Activated naive CD8-positive, alpha-beta T cell treated with anti-CD3 and anti-CD28 coated beads, Interleukin-2, amount 10 ng/mL, durations not matched to agents 7 days and 5 days (primary cell): ENCODE results near the gene USP3. TPM values are rescaled to one million over a fixed set of nuclear protein-coding genes. Genes with fewer than 3 reads are reported as not detected.

Experiments used
- ATAC-seq: fragments of 150-1000 bp; cut with Tn5 transposase; one replicate; pipeline ENCODE4 v1.10.0; 2021; ENCODE audit warnings: low read depth, moderate library complexity
- POLR2A ChIA-PET: fragments of 350-600 bp; sonication (Branson Sonifier 250); formaldehyde crosslinking; loops from one replicate; lab custom pipeline; 2021; ENCODE audit warnings: antibody characterized with exemption; lab: Charles Lee
- DNase-seq: peaks from one replicate; pipeline ENCODE4 v3.0.0; 2021
- H3K27ac Mint-ChIP-seq: one replicate; pipeline ENCODE4 v1.8.0; 2022; ENCODE audit warnings: mild to moderate bottlenecking, mixed read lengths
- H3K27me3 Mint-ChIP-seq: one replicate; pipeline ENCODE4 v1.8.0; 2022; ENCODE audit warnings: mild to moderate bottlenecking, moderate library complexity, mixed read lengths
- H3K36me3 Mint-ChIP-seq: one replicate; pipeline ENCODE4 v1.8.0; 2021; ENCODE audit warnings: mild to moderate bottlenecking, mixed read lengths
- H3K4me1 Mint-ChIP-seq: one replicate; pipeline ENCODE4 v1.8.0; 2021; ENCODE audit warnings: mixed read lengths
- H3K4me3 Mint-ChIP-seq: one replicate; pipeline ENCODE4 v1.8.0; 2022; ENCODE audit warnings: mild to moderate bottlenecking, moderate library complexity, mixed read lengths
- H3K9me3 Mint-ChIP-seq: one replicate; pipeline ENCODE4 v1.8.0; 2021; ENCODE audit warnings: mixed read lengths
- total RNA-seq, 2 experiments: library from RNA; stranded (reverse); gene quantifications; one replicate each; pipeline ENCODE4 v1.2.3, GENCODE V29; 2021

USP3 gene
- total RNA-seq, 2 experiments from 2014 or later, result 75.6 to 83.1 TPM

DNA sequence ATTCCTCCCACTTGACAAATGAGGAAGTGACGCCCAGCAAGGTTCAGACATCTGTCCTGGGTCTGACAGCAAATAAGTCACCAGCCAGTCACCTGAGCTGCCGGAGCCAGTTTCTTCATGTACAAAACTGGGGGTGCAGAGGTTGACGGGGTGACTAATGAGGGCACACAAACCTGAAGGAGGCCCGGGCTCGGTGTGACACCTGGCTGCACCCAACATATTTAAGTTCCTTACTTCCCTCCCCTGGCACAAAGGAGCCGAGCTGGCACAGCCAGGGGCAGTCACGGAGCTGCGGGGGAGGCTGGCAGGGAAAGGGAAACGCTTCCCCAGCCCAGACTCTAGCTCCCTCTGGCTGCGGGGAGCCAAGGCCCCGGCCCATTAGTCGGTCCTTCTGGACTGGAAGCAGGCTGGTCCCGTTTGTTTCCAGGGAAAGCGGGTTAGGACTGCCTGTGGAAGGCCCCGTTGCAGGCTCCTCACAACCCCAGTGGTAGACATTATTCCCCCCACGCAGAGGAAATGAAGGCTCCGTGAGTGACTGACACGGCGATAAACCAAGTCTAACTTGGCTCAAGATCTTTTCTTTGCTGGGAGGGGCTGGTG lies 95.1 kb downstream of the USP3 start:
- ATAC-seq (no peak), DNase-seq (peak; percentile 59)
- peaks cover 6% of the 10 kb centered on the region for H3K36me3 Mint-ChIP-seq
- peak overlapping the region; percentile 85 for H3K27ac Mint-ChIP-seq
- no peaks in the 10 kb centered on the region for H3K27me3 Mint-ChIP-seq
- H3K4me1 Mint-ChIP-seq, result peaks cover 25% of the 10 kb centered on the region
- peak overlapping the region; percentile 82 for H3K4me3 Mint-ChIP-seq
- no peaks in the 10 kb centered on the region for H3K9me3 Mint-ChIP-seq
- POLR2A ChIA-PET, result interaction anchor here (0.8 to 2.9 kb wide), 7 partner anchors 11 to 468 kb away, joined by 3 to 23 read pairs (median 3); partner anchors contain the start of gene USP3

DNA sequence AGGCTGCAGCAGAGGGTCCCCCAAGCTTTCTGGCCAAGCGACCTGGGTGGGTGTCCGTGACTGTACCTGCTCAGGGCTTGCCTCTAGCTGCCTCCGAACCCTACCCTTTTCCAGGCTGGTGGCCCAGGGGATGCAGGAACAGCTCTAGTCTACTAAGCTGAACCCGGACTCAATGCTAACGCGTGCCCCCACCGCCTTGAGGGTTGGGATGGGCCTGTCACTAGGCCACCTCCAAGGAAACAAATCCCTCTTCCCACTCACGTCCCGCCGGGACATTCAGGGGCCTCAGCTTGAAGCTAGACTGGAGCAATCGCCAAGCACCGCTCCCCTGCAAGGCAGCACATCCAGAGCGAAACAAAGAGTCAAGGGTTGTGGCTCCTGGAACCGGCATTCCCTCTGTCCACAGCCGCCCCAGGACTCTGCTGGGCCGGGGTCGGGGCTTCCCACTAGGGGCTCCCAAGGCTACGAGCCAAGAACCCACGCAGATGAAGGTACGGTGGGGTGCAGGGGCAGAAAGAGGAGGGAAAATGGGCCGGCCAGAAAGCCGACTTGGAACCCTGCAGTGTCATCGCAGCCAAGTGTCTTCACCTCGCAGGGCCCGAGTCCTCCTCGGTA lies 95.7 kb downstream of the USP3 start:
- ATAC-seq (peak; percentile 3), DNase-seq (no peak)
- Mint-ChIP-seq H3K27me3 (no peaks in the 10 kb centered on the region), H3K9me3 (no peaks in the 10 kb centered on the region), H3K27ac (peak overlapping the region; percentile 85), H3K4me1 (peaks cover 27% of the 10 kb centered on the region), H3K4me3 (peak overlapping the region; percentile 82), H3K36me3 (peaks cover 2% of the 10 kb centered on the region)
- POLR2A ChIA-PET, result interaction anchor here (0.7 to 2.9 kb wide), 12 partner anchors 10 to 581 kb away, joined by 3 to 23 read pairs (median 4); partner anchors contain the start of genes SNX1 and USP3

DNA sequence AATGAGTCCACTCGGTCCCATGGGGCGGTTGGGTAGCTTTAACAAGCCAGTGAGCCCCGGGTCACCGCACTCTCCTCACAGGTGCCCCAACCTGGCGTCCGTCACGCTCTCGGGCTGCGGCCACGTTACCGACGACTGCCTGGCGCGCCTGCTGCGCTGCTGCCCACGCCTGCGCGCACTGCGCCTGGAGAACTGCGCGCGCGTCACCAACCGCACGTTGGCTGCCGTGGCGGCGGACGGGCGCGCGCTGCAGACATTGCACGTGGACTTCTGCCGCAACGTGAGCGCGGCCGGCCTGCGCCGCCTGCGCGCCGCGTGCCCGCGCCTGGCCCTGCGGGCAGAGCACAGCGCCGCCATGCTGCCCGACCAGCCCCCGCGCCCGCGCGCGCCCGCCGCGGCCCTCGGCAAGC lies 96.2 kb downstream of the USP3 start:
- H3K4me3 Mint-ChIP-seq, result peak overlapping the region; percentile 91
- POLR2A ChIA-PET, result interaction anchor here (0.7 to 2.9 kb wide), 10 partner anchors 10 to 581 kb away, joined by 3 to 23 read pairs (median 4); partner anchors contain the start of genes SNX1 and USP3
- ATAC-seq (peak; percentile 78), DNase-seq (peak; percentile 93)
- no peaks in the 10 kb centered on the region for H3K9me3 Mint-ChIP-seq
- peaks cover 29% of the 10 kb centered on the region for H3K4me1 Mint-ChIP-seq
- peaks cover 1% of the 10 kb centered on the region for H3K36me3 Mint-ChIP-seq
- no peaks in the 10 kb centered on the region for H3K27me3 Mint-ChIP-seq
- H3K27ac Mint-ChIP-seq, result peak overlapping the region; percentile 87

DNA sequence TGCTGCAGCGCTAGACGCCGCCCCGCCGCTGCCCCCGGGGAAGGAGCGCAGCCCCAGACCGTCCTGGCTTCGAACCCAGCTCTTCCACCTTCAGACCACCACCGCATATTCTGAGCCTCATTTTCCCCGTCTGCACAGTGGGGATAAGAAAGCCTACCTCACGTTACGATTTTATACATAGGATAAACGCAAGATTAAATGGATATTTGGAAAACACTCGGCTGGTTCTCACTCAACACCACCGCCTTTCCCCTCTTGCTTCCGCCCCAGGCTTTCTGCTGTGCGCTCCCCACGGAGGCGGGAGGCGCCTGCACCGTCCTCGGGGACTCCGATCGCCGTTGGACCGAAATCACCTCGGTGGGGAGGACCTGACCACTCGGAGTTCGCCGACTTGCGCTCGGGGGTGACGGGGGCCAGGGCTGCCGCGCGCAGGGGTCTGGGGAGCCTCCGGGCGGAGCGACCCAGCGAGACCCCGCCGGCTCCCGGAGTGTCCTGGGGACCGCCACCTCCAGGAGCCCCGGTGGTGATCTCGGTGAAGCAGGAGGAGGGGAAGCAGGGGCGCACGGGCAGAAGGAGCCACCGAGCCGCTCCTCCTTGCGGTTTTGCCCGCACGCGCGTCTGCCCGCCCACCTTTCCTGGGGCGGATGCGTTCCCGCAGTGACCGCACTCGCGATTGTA lies 96.8 kb downstream of the USP3 start:
- POLR2A ChIA-PET, result interaction anchor here (0.8 to 2.9 kb wide), 6 partner anchors 9 to 494 kb away, joined by 3 to 23 read pairs (median 6); partner anchors contain the start of genes SNX1 and USP3
- Mint-ChIP-seq H3K4me3 (peak overlapping the region; percentile 91), H3K4me1 (peaks cover 32% of the 10 kb centered on the region), H3K36me3 (peaks cover 4% of the 10 kb centered on the region), H3K27me3 (no peaks in the 10 kb centered on the region), H3K9me3 (no peaks in the 10 kb centered on the region), H3K27ac (peak overlapping the region; percentile 87)
- DNase-seq (peak; percentile 72), ATAC-seq (peak; percentile 12)

DNA sequence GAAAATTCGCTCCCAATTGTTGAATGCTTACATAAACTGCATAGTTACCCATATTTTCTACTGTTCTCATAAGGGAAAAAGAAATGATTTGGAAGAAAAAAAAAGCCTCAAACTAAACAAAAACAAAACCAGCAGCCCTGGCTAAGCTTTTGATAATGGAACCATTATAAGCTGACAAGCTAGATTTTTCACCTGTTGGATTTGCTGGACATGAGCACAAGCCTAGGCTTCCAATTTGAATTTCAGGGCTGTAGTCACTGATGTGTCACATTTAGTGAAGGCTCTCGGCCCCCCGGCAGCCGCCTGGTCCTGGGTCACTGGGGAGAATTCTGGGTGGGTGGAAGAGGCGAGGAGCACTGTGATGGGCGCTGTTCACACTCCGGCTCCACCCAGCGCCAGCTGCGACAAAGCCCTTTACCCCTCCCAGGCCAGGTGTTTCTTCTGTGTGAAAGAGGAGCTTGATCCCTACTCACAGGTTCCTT lies 97.4 kb downstream of the USP3 start:
- DNase-seq (no peak), ATAC-seq (no peak)
- Mint-ChIP-seq H3K36me3 (peaks cover 4% of the 10 kb centered on the region), H3K27ac (peak overlapping the region; percentile 87), H3K4me1 (peaks cover 33% of the 10 kb centered on the region), H3K9me3 (no peaks in the 10 kb centered on the region), H3K27me3 (no peaks in the 10 kb centered on the region), H3K4me3 (peak overlapping the region; percentile 91)
- POLR2A ChIA-PET, result interaction anchor here (0.6 to 2.9 kb wide), 3 partner anchors 8 to 211 kb away, joined by 3 to 13 read pairs (median 4); no protein-coding TSS in a partner anchor

DNA sequence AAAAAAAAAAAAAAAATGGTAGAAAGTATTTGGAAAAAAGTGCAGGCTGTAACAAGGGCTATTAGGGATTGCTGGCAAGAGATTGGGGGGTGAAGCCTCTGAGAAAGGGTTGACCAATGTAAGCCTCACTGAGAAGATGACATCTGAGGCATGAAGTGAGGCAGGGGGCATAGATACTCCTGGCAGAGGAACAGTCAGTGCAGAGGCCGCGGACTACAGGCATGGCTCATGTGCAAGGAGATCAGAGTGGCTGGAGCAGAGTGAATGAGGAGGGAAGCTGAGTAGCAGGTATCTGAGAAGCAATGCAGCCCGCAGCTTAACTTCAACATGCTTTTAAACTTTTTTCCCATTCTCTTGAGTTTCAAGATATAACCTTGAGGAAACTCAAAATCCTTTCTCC lies 98.2 kb downstream of the USP3 start:
- Mint-ChIP-seq H3K4me3 (no peak overlapping the region), H3K36me3 (peaks cover 6% of the 10 kb centered on the region), H3K9me3 (no peaks in the 10 kb centered on the region), H3K4me1 (peaks cover 33% of the 10 kb centered on the region), H3K27ac (peak overlapping the region; percentile 50), H3K27me3 (no peaks in the 10 kb centered on the region)
- no peak for ATAC-seq
- DNase-seq, result no peak
- POLR2A ChIA-PET, result interaction anchor here (0.9 to 2.9 kb wide), 2 partner anchors 8 to 99 kb away, joined by 4 to 13 read pairs; no protein-coding TSS in a partner anchor

DNA sequence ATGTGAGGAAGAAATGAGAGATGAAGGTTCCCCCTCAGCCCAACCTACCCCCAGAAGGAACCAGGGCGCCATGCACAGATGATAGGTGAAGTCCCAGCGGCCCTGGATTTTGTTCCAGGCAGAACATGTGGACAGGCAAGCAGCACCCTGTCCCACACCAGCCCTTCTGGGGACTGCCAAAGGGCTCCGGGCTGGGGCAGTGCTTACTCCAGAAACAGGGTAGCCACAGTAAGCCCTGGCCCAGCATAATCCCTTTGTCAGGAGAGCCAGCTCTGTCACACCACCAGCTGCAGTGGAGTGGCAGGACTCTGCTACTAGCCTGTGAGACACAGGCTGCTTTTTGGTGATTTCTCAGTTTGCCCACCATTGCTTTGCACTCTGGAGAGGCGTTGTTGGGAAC lies 99.1 kb downstream of the USP3 start:
- Mint-ChIP-seq H3K27ac (no peak overlapping the region), H3K9me3 (no peaks in the 10 kb centered on the region), H3K4me1 (peaks cover 35% of the 10 kb centered on the region), H3K4me3 (no peak overlapping the region), H3K36me3 (peaks cover 11% of the 10 kb centered on the region), H3K27me3 (no peaks in the 10 kb centered on the region)
- DNase-seq, result no peak
- ATAC-seq, result no peak
- POLR2A ChIA-PET, result interaction anchor here (1.0 kb wide), 1 partner anchor 1199 kb away, joined by 3 read pairs; no protein-coding TSS in a partner anchor

DNA sequence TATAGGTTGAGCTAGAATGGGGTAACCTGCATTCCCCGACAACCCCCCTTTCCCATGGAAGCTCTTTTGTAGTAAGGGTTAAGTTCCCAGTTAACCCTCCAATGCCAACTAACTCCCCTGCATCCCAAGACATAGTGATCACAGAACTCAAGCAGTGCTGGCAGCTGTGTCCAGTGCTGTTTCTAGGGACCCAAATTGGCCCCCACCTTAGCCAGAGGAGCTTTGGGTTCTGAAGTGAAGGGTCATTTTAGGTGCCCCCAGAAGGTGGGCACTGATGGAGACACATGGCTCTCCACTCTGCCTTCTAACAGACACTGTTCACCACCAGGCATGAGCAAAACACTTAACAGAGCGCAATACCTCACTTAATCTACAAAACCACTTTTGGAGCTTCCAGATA lies 99.9 kb downstream of the USP3 start:
- no peak overlapping the region for H3K27ac Mint-ChIP-seq
- H3K27me3 Mint-ChIP-seq, result no peaks in the 10 kb centered on the region
- peaks cover 35% of the 10 kb centered on the region for H3K4me1 Mint-ChIP-seq
- ATAC-seq (no peak), DNase-seq (no peak)
- POLR2A ChIA-PET, result interaction anchor here (1.0 kb wide), 1 partner anchor 1198 kb away, joined by 3 read pairs; no protein-coding TSS in a partner anchor
- peaks cover 11% of the 10 kb centered on the region for H3K36me3 Mint-ChIP-seq
- H3K4me3 Mint-ChIP-seq, result no peak overlapping the region
- H3K9me3 Mint-ChIP-seq, result no peaks in the 10 kb centered on the region

DNA sequence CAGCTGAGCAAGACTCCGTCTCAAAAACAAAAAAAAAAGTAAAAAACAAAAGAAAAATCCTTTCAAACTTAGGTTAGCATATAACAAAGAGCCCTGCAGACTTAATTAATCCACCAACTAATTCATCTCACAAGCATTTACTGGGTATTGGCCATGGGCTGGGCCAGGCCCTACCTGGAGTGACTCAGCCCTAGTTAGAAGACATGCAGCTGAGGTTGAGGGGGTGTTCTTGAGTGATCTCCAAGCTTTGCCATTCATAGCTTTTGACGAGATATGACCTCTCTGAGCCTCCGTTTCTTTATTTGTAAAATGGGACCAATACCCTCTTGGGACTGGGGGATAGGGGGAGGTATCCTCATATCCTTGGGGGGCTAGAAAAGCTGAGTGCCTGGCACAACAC lies 100.6 kb downstream of the USP3 start:
- Mint-ChIP-seq H3K27ac (peak overlapping the region; percentile 90), H3K4me3 (peak overlapping the region; percentile 41), H3K9me3 (no peaks in the 10 kb centered on the region), H3K27me3 (no peaks in the 10 kb centered on the region), H3K36me3 (peaks cover 12% of the 10 kb centered on the region), H3K4me1 (peaks cover 33% of the 10 kb centered on the region)
- ATAC-seq, result no peak
- POLR2A ChIA-PET, result no interaction called here
- DNase-seq, result no peak

DNA sequence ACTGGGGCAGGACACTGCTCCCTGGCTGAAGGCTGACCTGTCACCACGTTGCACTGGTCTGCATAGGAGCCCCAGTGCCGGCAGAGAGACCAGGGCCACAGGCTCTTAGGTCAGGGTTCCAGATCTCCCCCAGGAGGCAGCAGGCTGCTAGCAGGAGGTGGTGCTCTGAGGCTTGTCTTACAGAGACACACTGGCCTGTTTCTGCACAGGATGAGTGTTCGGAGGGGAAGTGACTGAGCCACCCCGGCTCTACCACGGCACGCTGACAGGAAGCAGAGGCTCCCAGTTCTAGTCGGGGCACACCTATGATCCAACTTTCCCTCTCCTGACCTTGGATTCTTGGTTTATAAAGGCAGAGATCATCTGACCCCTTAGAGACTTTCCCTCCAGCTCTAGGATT lies 101.4 kb downstream of the USP3 start:
- H3K36me3 Mint-ChIP-seq, result peaks cover 13% of the 10 kb centered on the region
- no peaks in the 10 kb centered on the region for H3K27me3 Mint-ChIP-seq
- DNase-seq (peak; percentile 62), ATAC-seq (peak; percentile 85)
- POLR2A ChIA-PET, result no interaction called here
- no peaks in the 10 kb centered on the region for H3K9me3 Mint-ChIP-seq
- H3K27ac Mint-ChIP-seq, result peak overlapping the region; percentile 90
- peak overlapping the region; percentile 66 for H3K4me3 Mint-ChIP-seq
- H3K4me1 Mint-ChIP-seq, result peaks cover 41% of the 10 kb centered on the region

DNA sequence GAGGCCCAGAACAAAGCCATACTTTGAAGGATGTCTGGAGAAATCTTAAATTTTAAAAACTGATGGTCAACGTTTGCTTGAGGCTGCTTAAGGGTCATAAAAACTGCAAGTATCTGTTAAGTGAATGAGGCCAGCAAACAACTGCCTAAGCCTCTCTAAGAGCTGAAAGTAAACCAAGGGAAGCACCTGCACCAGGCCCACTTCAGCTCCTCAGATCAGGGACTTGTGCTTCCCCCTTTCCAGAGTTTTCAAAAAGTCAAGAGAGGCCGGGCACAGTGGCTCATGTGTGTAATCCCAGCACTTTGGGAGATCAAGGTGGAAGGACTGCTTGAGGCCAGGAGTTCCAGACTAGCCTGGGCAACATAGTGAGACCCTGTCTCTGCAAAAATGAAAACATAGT lies 101.9 kb downstream of the USP3 start:
- Mint-ChIP-seq H3K27ac (peak overlapping the region; percentile 90), H3K27me3 (no peaks in the 10 kb centered on the region), H3K4me3 (peak overlapping the region; percentile 66), H3K9me3 (no peaks in the 10 kb centered on the region), H3K36me3 (peaks cover 13% of the 10 kb centered on the region), H3K4me1 (peaks cover 44% of the 10 kb centered on the region)
- ATAC-seq (no peak), DNase-seq (no peak)
- POLR2A ChIA-PET, result no interaction called here

DNA sequence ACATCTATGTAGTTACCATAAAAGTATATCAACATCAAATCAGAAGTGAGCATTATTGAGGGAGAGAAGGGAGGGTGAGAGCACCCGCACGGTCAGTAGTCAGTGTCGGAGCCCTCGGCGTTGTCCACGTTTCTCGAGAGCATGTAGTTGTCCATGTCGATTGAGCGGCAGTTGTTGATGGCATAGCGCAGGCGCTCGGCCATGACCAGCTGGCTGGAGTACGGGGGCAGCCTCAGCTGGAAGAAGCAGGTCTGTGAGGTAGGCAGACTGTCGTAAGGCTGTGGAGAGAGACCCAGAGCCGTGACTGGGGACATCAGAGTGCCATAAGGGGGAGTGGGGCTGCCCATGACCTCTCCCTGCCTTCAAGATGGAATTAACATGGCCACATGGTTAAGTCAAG lies 104.6 kb downstream of the USP3 start:
- Mint-ChIP-seq H3K4me1 (peaks cover 36% of the 10 kb centered on the region), H3K36me3 (peaks cover 17% of the 10 kb centered on the region), H3K4me3 (no peak overlapping the region), H3K27me3 (no peaks in the 10 kb centered on the region), H3K27ac (no peak overlapping the region), H3K9me3 (no peaks in the 10 kb centered on the region)
- DNase-seq, result no peak
- no peak for ATAC-seq
- POLR2A ChIA-PET, result interaction anchor here (1.7 to 2.0 kb wide), 2 partner anchors 8 to 459 kb away, joined by 4 to 13 read pairs; no protein-coding TSS in a partner anchor

DNA sequence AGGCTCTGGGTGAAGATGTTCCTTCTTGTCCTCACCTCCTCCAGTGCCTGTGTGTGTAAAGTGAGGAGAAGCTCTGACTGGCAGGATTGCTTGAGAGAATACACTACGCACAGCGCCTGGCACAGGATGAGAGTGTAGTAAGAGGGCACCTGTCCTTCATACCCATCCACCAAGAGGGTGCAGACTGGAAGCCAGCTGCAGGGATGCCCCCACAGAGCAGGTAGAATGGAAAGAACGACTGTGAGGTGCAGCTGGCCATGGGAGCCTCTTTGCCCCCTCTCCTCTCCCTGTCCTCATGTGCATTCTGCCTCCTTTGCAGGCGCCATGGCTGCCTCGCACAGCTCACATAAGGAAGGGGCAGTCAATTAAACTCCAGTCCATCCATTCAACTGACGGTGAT lies 105.1 kb downstream of the USP3 start:
- POLR2A ChIA-PET, result interaction anchor here (1.0 to 2.0 kb wide), 4 partner anchors 8 to 458 kb away, joined by 3 to 13 read pairs (median 4); no protein-coding TSS in a partner anchor
- Mint-ChIP-seq H3K36me3 (peaks cover 18% of the 10 kb centered on the region), H3K4me1 (peaks cover 36% of the 10 kb centered on the region)

More for the DNA sequence above, 105.1 kb downstream of the USP3 start:
- Mint-ChIP-seq H3K9me3 (no peaks in the 10 kb centered on the region), H3K27me3 (no peaks in the 10 kb centered on the region), H3K27ac (peak overlapping the region; percentile 51), H3K4me3 (no peak overlapping the region)
- ATAC-seq, result no peak
- DNase-seq, result no peak
